ENCODE results near the gene FBXO42. TPM values are rescaled to one million over a fixed set of nuclear protein-coding genes. Genes with fewer than 3 reads are reported as not detected.

The FBXO42 gene
- total and polyA plus RNA-seq, 9 of the 15 experiments (the other 6 are each of a cell fraction or from before 2014, with no cell fraction given): 7.2 to 24.8 (median 17.4) TPM

DNA sequence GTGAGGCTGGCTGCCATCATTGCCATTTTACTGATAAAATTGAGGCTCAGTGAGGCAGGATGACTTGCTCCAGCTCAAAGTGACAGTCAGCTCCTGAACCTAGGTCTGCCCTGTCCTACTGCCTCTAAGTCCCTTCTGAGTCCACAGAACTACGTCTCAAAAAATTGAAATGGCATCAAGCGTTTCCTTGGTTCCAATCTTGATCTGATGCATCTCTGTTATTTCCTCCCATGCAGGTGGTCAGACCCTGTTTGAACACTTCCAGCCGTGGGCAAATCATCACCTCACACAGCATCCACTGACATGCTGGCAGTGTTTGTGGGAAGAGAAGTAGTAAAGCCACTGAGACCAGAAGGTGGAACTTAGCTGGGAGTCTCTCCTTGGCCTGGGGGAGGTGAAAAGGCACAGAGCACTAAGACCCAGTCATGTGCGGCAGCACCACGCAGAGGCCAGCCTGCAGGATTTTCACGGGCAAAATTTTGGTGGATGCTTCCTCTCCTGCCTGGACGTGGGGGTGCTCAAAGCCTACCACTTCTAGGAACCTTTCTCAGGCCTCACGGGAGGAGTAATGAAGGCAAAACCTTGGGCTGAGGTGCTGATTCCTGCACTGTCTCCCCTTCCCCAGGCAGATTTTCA, 107.5 kb downstream of the FBXO42 start:
- Histone ChIP-seq H2AFZ (ENCODE audit: low read depth, low read length) (no peak overlapping the region), H3K36me3 (ENCODE audit: control insufficient read depth, insufficient read depth, low read length) (peaks cover 28% of the 10 kb centered on the region), H3K9ac (ENCODE audit: insufficient read depth in 1 of 2, low read depth in 2 of 2, low read length in 2 of 2) (peak overlapping the region in 1 of 2 experiments; percentile 33; a peak in 1 of 4 replicates), H4K20me1 (replicated peaks; ENCODE audit: control insufficient read depth, insufficient read depth, low read length) (no peaks in the 10 kb centered on the region), H3K9me3 (replicated peaks; ENCODE audit: control insufficient read depth, insufficient read depth, low read depth, low read length) (no peaks in the 10 kb centered on the region), H3K4me3 (no peak overlapping the region), H3K4me1 (replicated peaks in 1 of 2; ENCODE audit: control insufficient read depth in 2 of 2, insufficient read depth in 2 of 2, low read length in 2 of 2) (peaks cover 13 to 42% of the 10 kb centered on the region in 2 experiments), H3K27me3 (ENCODE audit: control insufficient read depth in 2 of 2, insufficient read depth in 2 of 2, low read length in 2 of 2) (no peaks in the 10 kb centered on the region), H3K9me1 (ENCODE audit: control insufficient read depth, insufficient read depth, low read length) (peaks cover 7% of the 10 kb centered on the region), H3K79me2 (ENCODE audit: control insufficient read depth, insufficient read depth, low read length) (peaks cover 6% of the 10 kb centered on the region; the same call in 1 of the 3 replicates), H3K27ac (ENCODE audit: extremely low read depth, low read depth, low read length) (no peak overlapping the region), H3K4me2 (ENCODE audit: insufficient read depth, low read length) (no peak overlapping the region)
- ChIA-PET POLR2A (interaction anchor here (0.6 to 1.6 kb wide), 7 partner anchors 9 to 165 kb away, joined by 3 to 6 read pairs (median 4); no protein-coding TSS in a partner anchor), CTCF (ENCODE audit: low intra/inter-chr PET ratio) (interaction anchor here (0.9 to 2.7 kb wide), 8 partner anchors 39 to 236 kb away, joined by 3 to 38 read pairs (median 6); partner anchors contain the start of gene FAM131C)
- FAIRE-seq: no peak
- intact Hi-C loops (cut with micrococcal nuclease): loop anchor here (1.0 to 5.0 kb wide), 5 partner anchors 38 to 165 kb away; partner anchors contain the start of gene FBXO42
- DNase-seq (ENCODE audit: extremely low read depth in 1 of 4, low spot score in 3 of 4): no peak
- 42% methylated on average over 8 of the region's 8 CpGs for WGBS (ENCODE audit: insufficient coverage, low coverage, missing lambda C conversion rate)
- ATAC-seq: peak; percentile 17; the same call in 2 of the 3 replicates
- in situ Hi-C loops (cut with MboI): loop anchor here (5.0 kb wide), 1 partner anchor 162 kb away; no protein-coding TSS in a partner anchor
- no TSS peak for BruUV-seq (replicated peaks)
- TF ChIP-seq SIN3B (IDR thresholded peaks at IDR 0.05; ENCODE audit: low read depth) (no peak), KDM4B (IDR thresholded peaks at IDR 0.05; ENCODE audit: borderline replicate concordance in 2 of 2, low read depth in 1 of 2) (0 out of 4 replicates have a peak, but pooled peaks of 1 of the 2 experiments have one; percentile 31), TCF7 (IDR thresholded peaks at IDR 0.05; ENCODE audit: borderline replicate concordance) (no peak), COPS2 (conservative IDR thresholded peaks at IDR 0.05) (no peak), KLF1 (tag; IDR thresholded peaks at IDR 0.05) (no peak), POLR2B (IDR thresholded peaks at IDR 0.05; ENCODE audit: low read depth, partially characterized antibody) (peak; percentile 28), RFX1 (IDR thresholded peaks at IDR 0.05) (peak; percentile 21; the same call in 1 of the 2 replicates), SREBF2 (CRISPR knock-in tag; IDR thresholded peaks at IDR 0.05) (no peak), JUNB (CRISPR knock-in tag; conservative IDR thresholded peaks at IDR 0.05) (no peak), POLR2A (conservative IDR thresholded peaks at IDR 0.05) (0 out of 2 replicates have a peak, but pooled peaks have one; percentile 38), RBBP5 (IDR thresholded peaks at IDR 0.05; ENCODE audit: borderline replicate concordance, insufficient read depth, low read length, poor library complexity, severe bottlenecking) (no peak), SP1 (CRISPR knock-in tag; IDR thresholded peaks at IDR 0.05) (no peak), ZNF668 (CRISPR knock-in tag; IDR thresholded peaks at IDR 0.05) (no peak), CBFA2T2 (conservative IDR thresholded peaks at IDR 0.05) (no peak)
- TF ChIP-seq, protein P1, sequence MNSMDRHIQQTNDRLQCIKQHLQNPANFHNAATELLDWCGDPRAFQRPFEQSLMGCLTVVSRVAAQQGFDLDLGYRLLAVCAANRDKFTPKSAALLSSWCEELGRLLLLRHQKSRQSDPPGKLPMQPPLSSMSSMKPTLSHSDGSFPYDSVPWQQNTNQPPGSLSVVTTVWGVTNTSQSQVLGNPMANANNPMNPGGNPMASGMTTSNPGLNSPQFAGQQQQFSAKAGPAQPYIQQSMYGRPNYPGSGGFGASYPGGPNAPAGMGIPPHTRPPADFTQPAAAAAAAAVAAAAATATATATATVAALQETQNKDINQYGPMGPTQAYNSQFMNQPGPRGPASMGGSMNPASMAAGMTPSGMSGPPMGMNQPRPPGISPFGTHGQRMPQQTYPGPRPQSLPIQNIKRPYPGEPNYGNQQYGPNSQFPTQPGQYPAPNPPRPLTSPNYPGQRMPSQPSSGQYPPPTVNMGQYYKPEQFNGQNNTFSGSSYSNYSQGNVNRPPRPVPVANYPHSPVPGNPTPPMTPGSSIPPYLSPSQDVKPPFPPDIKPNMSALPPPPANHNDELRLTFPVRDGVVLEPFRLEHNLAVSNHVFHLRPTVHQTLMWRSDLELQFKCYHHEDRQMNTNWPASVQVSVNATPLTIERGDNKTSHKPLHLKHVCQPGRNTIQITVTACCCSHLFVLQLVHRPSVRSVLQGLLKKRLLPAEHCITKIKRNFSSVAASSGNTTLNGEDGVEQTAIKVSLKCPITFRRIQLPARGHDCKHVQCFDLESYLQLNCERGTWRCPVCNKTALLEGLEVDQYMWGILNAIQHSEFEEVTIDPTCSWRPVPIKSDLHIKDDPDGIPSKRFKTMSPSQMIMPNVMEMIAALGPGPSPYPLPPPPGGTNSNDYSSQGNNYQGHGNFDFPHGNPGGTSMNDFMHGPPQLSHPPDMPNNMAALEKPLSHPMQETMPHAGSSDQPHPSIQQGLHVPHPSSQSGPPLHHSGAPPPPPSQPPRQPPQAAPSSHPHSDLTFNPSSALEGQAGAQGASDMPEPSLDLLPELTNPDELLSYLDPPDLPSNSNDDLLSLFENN (IDR thresholded peaks at IDR 0.05; ENCODE audit: low read depth in 2 of 2, low read length in 2 of 2): no peak
- TF ChIP-seq, protein P2, sequence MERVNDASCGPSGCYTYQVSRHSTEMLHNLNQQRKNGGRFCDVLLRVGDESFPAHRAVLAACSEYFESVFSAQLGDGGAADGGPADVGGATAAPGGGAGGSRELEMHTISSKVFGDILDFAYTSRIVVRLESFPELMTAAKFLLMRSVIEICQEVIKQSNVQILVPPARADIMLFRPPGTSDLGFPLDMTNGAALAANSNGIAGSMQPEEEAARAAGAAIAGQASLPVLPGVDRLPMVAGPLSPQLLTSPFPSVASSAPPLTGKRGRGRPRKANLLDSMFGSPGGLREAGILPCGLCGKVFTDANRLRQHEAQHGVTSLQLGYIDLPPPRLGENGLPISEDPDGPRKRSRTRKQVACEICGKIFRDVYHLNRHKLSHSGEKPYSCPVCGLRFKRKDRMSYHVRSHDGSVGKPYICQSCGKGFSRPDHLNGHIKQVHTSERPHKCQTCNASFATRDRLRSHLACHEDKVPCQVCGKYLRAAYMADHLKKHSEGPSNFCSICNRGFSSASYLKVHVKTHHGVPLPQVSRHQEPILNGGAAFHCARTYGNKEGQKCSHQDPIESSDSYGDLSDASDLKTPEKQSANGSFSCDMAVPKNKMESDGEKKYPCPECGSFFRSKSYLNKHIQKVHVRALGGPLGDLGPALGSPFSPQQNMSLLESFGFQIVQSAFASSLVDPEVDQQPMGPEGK (CRISPR knock-in tag; IDR thresholded peaks at IDR 0.05; ENCODE audit: borderline replicate concordance): no peak

All from K562 (cell line).